ENCODE data around the gene PPP1R7.

PPP1R7 gene

GRCh38 chr2:241142593-241142992 is 7.7 kb upstream of the PPP1R7 start:
- no peaks in the 10 kb centered on the region for H3K9me3 Mint-ChIP-seq
- no peak overlapping the region for H3K4me3 Mint-ChIP-seq
- ATAC-seq (no peak), DNase-seq (no peak)
- H3K4me1 Mint-ChIP-seq, result peaks cover 5% of the 10 kb centered on the region
- H3K27ac Mint-ChIP-seq, result no peak overlapping the region
- H3K27me3 Mint-ChIP-seq, result no peaks in the 10 kb centered on the region

- H3K27ac Mint-ChIP-seq, result no peak overlapping the region
- H3K27me3 Mint-ChIP-seq, result no peaks in the 10 kb centered on the region
- ATAC-seq, result no peak
- no peak for DNase-seq
- H3K9me3 Mint-ChIP-seq, result no peaks in the 10 kb centered on the region
- H3K4me3 Mint-ChIP-seq, result peak overlapping the region in 1 of 2 donors; percentile 11
- H3K4me1 Mint-ChIP-seq, result peaks cover 26% of the 10 kb centered on the region
Measured at GRCh38 chr2:241146286-241146685, 4.0 kb upstream of the PPP1R7 start.

GRCh38 chr2:241147336-241147735 is 2.9 kb upstream of the PPP1R7 start:
- Mint-ChIP-seq H3K4me1 (peaks cover 37% of the 10 kb centered on the region), H3K9me3 (no peaks in the 10 kb centered on the region), H3K27me3 (no peaks in the 10 kb centered on the region), H3K4me3 (peak overlapping the region in 1 of 2 donors; percentile 96), H3K27ac (no peak overlapping the region)
- ATAC-seq (no peak), DNase-seq (no peak)

GRCh38 chr2:241148239-241148638 is 2.0 kb upstream of the PPP1R7 start:
- H3K27ac Mint-ChIP-seq, result peak overlapping the region in 1 of 2 donors; percentile 89
- no peaks in the 10 kb centered on the region for H3K9me3 Mint-ChIP-seq
- H3K4me3 Mint-ChIP-seq, result peak overlapping the region; percentile 85 to 96
- H3K4me1 Mint-ChIP-seq, result peaks cover 44% of the 10 kb centered on the region
- H3K27me3 Mint-ChIP-seq, result no peaks in the 10 kb centered on the region
- no peak for DNase-seq
- ATAC-seq, result no peak

GRCh38 chr2:241148891-241149674 is 1.2 kb upstream of the PPP1R7 start, which contains the start of gene PASK:
Gene PASK, minus strand, starts transcription at chr2:241149472. Its CDS starts 6,440 bp downstream, at chr2:241143032.
- ATAC-seq, result peak; percentile 91
- H3K27ac Mint-ChIP-seq, result peak within 1 kb of the TSS; percentile 92 to 93

GRCh38 chr2:241149675-241149924 is 667 bp upstream of the PPP1R7 start:
- H3K27me3 Mint-ChIP-seq, result no peaks in the 10 kb centered on the region
- H3K4me3 Mint-ChIP-seq, result peak overlapping the region; percentile 85 to 96
- peak; percentile 40 for ATAC-seq
- DNase-seq, result no peak
- H3K9me3 Mint-ChIP-seq, result no peaks in the 10 kb centered on the region
- peaks cover 49% of the 10 kb centered on the region for H3K4me1 Mint-ChIP-seq
- H3K27ac Mint-ChIP-seq, result peak overlapping the region; percentile 72 to 92

More at GRCh38 chr2:241148891-241149674, 1.2 kb upstream of the PPP1R7 start, which contains the start of gene PASK:
- Mint-ChIP-seq H3K27me3 (no peaks in the 10 kb centered on the region), H3K9me3 (no peaks in the 10 kb centered on the region), H3K4me3 (peak within 1 kb of the TSS; percentile 85 to 96), H3K4me1 (peaks cover 49% of the 10 kb centered on the region)
- peak; percentile 94 to 97 for DNase-seq

GRCh38 chr2:241150660-241151530 is 628 bp downstream of the PPP1R7 start:
- peaks cover 49% of the 10 kb centered on the region for H3K4me1 Mint-ChIP-seq
- H3K27me3 Mint-ChIP-seq, result no peaks in the 10 kb centered on the region
- no peak for DNase-seq
- peak; percentile 8 for ATAC-seq
- H3K9me3 Mint-ChIP-seq, result no peaks in the 10 kb centered on the region
- peak overlapping the region; percentile 85 to 96 for H3K4me3 Mint-ChIP-seq
- peak overlapping the region; percentile 77 to 93 for H3K27ac Mint-ChIP-seq

- Mint-ChIP-seq H3K9me3 (no peaks in the 10 kb centered on the region), H3K4me1 (peaks cover 51% of the 10 kb centered on the region), H3K27ac (peak overlapping the region in 1 of 2 donors; percentile 19), H3K4me3 (peak overlapping the region in 1 of 2 donors; percentile 96), H3K27me3 (no peaks in the 10 kb centered on the region)
- DNase-seq (no peak), ATAC-seq (no peak)
Measured at GRCh38 chr2:241151934-241152660, 1.8 kb downstream of the PPP1R7 start.

- Mint-ChIP-seq H3K27me3 (no peaks in the 10 kb centered on the region), H3K27ac (no peak overlapping the region), H3K4me3 (no peak overlapping the region), H3K4me1 (peaks cover 42% of the 10 kb centered on the region), H3K9me3 (no peaks in the 10 kb centered on the region)
- DNase-seq, result no peak
- no peak for ATAC-seq
Measured at GRCh38 chr2:241153616-241154015, 3.3 kb downstream of the PPP1R7 start.

GRCh38 chr2:241154915-241155314 is 4.6 kb downstream of the PPP1R7 start:
- ATAC-seq (no peak), DNase-seq (no peak)
- H3K4me3 Mint-ChIP-seq, result no peak overlapping the region

GRCh38 chr2:241155936-241156335 is 5.7 kb downstream of the PPP1R7 start:
- no peak for ATAC-seq

More at GRCh38 chr2:241154915-241155314, 4.6 kb downstream of the PPP1R7 start:
- Mint-ChIP-seq H3K27me3 (no peaks in the 10 kb centered on the region), H3K27ac (no peak overlapping the region), H3K9me3 (no peaks in the 10 kb centered on the region), H3K4me1 (peaks cover 41% of the 10 kb centered on the region)

GRCh38 chr2:241156971-241157441 is 6.7 kb downstream of the PPP1R7 start:
- Mint-ChIP-seq H3K4me1 (peaks cover 24% of the 10 kb centered on the region), H3K4me3 (no peak overlapping the region), H3K27me3 (no peaks in the 10 kb centered on the region), H3K27ac (no peak overlapping the region), H3K9me3 (no peaks in the 10 kb centered on the region)
- no peak for DNase-seq
- ATAC-seq, result no peak

More at GRCh38 chr2:241155936-241156335, 5.7 kb downstream of the PPP1R7 start:
- Mint-ChIP-seq H3K27me3 (no peaks in the 10 kb centered on the region), H3K9me3 (no peaks in the 10 kb centered on the region), H3K4me1 (peaks cover 34% of the 10 kb centered on the region), H3K27ac (no peak overlapping the region), H3K4me3 (no peak overlapping the region)
- DNase-seq, result no peak

- DNase-seq, result no peak
- no peak for ATAC-seq
Measured at GRCh38 chr2:241157841-241158545, 7.7 kb downstream of the PPP1R7 start.

GRCh38 chr2:241158546-241158900 is 8.3 kb downstream of the PPP1R7 start:
- peaks cover 11% of the 10 kb centered on the region for H3K4me1 Mint-ChIP-seq
- ATAC-seq (no peak), DNase-seq (no peak)
- H3K27ac Mint-ChIP-seq, result no peak overlapping the region
- H3K4me3 Mint-ChIP-seq, result no peak overlapping the region
- H3K27me3 Mint-ChIP-seq, result no peaks in the 10 kb centered on the region
- no peaks in the 10 kb centered on the region for H3K9me3 Mint-ChIP-seq

More at GRCh38 chr2:241157841-241158545, 7.7 kb downstream of the PPP1R7 start:
- H3K4me3 Mint-ChIP-seq, result no peak overlapping the region
- H3K27ac Mint-ChIP-seq, result no peak overlapping the region
- peaks cover 16% of the 10 kb centered on the region for H3K4me1 Mint-ChIP-seq
- no peaks in the 10 kb centered on the region for H3K27me3 Mint-ChIP-seq
- no peaks in the 10 kb centered on the region for H3K9me3 Mint-ChIP-seq

GRCh38 chr2:241159116-241159515 is 8.8 kb downstream of the PPP1R7 start:
- H3K9me3 Mint-ChIP-seq, result no peaks in the 10 kb centered on the region
- H3K27me3 Mint-ChIP-seq, result no peaks in the 10 kb centered on the region
- DNase-seq (no peak), ATAC-seq (no peak)
- no peak overlapping the region for H3K4me3 Mint-ChIP-seq
- peak overlapping the region in 1 of 2 donors; percentile 59 for H3K27ac Mint-ChIP-seq
- peaks cover 8% of the 10 kb centered on the region for H3K4me1 Mint-ChIP-seq

All from stimulated activated naive CD8-positive, alpha-beta T cell treated with anti-CD3 and anti-CD28 coated beads, Interleukin-15, amount 100 ng/mL, for 72 hours (primary cell).